Hepatic stellate cell (primary cell): Measurements from ENCODE around the gene RAET1G.
"Not testable (repeated sequence)": the region's sequence is repeated elsewhere in the genome, so short reads cannot be mapped to it uniquely, and the experiment has no call there.

Source experiments
- DNase-seq: peaks from one replicate; pipeline ENCODE4 v3.0.0; 2011; ENCODE audit warnings: low spot score

The RAET1G gene

GRCh38 chr6:149897015-149897697 lies 25.8 kb downstream of the RAET1G start:
- DNase-seq, result peak; percentile 83

DNA sequence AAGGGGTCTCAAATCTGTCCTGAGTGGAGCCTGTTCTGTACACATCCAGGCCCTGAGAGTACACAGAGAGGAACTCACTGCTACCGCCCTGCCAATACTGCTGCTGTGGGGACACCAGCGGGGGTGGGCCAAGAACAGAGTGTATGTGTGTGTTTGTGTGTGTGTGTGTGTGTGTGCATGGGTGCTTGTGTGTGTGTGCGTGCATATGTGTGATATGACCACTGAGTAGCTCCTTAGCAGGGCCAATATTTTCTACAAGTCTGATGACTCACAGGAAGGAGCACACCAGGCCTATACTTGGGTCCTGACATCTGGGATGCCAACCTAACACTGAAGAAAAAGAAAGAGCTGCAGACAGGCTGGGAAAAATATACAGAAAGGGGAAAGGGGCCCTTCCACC lies 26.4 kb downstream of the RAET1G start:
- DNase-seq, result peak; percentile 39

GRCh38 chr6:149895833-149896271 lies 27.1 kb downstream of the RAET1G start:
- DNase-seq, result peak; percentile 44

DNA sequence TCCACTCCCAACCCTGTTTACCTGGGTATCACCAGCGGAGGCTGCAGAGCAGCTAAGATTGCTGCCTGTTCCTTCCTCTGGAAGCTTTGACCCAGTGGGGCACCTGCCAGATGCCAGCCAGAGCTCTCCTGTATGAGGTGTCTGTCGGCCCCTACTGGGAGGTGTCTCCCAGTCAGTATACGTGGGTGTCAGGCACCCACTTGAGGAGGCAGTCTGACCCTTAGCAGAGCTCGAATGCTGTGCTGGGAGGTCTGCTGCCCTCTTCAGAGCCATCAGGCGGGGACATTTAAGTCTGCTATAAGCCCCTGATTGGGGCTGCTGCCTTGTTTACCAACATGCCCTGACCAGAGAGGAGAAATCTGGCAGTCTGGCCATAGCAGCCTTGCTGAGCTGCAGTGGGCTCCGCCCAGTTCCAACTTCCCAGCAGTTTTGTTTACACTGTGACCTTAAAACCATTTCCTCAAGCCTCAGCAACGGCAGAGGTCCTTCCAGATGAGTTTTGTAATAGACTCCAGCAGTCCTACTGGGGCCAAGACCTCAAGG lies 27.8 kb downstream of the RAET1G start:
- DNase-seq, result peak; percentile 56

- not testable (repeated sequence) for DNase-seq
These were observed 31.1 kb downstream of the RAET1G start for GRCh38 chr6:149891864-149892263.

- no peak for DNase-seq
These were observed 31.7 kb downstream of the RAET1G start for GRCh38 chr6:149891259-149891658.

- no peak for DNase-seq
These were observed 32.3 kb downstream of the RAET1G start for GRCh38 chr6:149890629-149891045.

- no peak for DNase-seq
These were observed 33.6 kb downstream of the RAET1G start for GRCh38 chr6:149889326-149889725.

- DNase-seq, result no peak
These were observed 34.3 kb downstream of the RAET1G start for GRCh38 chr6:149888659-149889058.

GRCh38 chr6:149888093-149888492 lies 34.8 kb downstream of the RAET1G start:
- DNase-seq, result no peak

DNA sequence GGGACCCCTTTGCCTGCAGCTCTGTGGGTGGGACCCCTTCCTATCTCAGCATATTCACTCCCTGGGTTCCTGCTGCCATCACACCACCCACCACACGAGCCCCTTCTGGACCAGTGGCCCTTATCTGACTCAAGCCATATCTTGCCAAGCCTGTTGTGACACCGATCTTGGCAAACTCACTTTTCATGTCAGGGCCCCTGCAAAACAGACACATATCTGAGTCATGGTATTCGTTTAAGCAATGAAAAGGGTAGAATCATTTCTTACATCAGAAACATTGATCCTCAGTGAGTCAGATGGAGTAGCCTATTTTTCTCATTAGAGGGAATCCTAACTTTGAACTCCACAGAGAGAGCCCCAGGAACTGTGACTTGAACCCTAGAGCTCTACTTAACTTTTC lies 35.6 kb downstream of the RAET1G start:
- DNase-seq, result no peak

- no peak for DNase-seq
These were observed 37.0 kb downstream of the RAET1G start for GRCh38 chr6:149885888-149886287.

DNA sequence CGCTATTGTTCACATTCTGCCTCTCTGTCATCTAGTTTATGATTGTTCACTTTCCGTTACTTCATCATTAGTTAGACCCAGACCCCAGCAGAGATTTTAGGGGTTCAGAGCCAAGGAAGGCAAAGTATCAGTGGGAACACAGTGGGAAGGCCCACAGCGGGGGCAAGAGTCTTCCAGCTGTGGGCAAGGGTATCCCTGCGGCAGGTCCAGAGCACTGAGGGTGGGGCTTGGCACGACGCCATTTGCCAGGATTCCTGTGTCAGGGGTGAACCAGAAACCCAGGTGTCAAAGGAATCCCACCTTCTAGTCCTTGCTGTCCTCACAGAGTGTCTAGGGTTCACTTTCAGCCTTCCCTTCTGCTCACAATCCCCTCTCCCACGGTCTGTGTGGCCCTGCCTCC lies 38.3 kb downstream of the RAET1G start:
- DNase-seq, result no peak

DNA sequence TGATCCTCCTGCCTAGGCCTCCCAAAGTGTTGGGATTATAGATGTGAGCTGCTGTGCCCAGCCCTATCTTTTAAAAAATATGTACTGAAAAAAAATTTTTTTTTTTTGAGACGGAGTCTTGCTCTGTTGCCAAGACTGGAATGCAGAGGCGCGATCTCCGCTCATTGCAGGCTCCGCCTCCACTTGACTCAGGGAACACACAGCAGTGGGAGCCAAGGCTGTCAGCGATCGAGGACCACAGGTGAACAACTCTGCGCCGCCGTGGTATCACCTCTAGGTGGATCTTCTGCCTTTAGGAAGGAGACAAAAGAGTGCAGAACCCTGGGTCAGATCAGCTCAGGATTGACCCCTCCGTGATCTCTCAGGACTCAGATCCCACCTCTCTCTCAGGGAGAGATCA lies 38.7 kb downstream of the RAET1G start:
- no peak for DNase-seq

DNA sequence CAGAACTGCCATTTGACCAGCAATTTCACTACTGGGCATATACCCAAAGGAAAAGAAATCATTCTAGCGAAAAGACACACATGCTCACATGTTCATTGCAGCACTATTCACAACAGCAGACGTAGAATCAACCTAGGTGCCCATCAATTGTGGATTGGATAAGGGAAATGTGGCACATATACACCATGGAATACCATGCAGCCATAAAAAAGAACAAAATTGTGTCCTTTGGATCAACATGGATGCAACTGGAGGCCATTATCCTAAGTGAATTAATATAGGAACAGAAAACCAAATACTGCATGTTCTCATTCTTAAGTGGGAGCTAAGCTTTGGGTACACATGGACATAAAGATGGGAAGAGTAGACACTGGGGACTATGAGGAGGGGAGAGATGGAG lies 41.1 kb downstream of the RAET1G start:
- no peak for DNase-seq

- DNase-seq, result no peak
These were observed 41.7 kb downstream of the RAET1G start for GRCh38 chr6:149881066-149881766.

GRCh38 chr6:149877659-149878058 lies 45.3 kb downstream of the RAET1G start:
- no peak for DNase-seq

GRCh38 chr6:149876241-149876933 lies 46.5 kb downstream of the RAET1G start:
- DNase-seq, result no peak

- DNase-seq, result no peak
These were observed 50.7 kb downstream of the RAET1G start for GRCh38 chr6:149872233-149872632.

DNA sequence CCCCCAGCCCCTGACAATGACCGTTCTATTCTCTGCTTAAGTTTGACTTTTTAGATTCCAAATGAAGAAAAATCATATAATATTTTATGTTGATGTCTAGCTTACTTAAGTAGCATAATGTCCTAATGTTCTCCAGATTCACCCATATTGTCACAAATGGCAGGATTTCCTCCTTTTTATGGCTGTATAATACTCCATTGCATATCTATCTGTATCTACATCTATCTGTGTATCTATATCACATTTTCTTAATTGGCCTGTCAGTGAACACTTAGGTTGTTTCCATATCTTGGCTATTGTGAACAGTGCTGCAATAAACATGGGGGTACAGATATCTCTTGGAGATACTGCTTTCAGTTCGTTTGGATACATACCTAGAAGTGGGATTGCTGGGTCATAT lies 51.7 kb downstream of the RAET1G start:
- DNase-seq, result no peak

DNA sequence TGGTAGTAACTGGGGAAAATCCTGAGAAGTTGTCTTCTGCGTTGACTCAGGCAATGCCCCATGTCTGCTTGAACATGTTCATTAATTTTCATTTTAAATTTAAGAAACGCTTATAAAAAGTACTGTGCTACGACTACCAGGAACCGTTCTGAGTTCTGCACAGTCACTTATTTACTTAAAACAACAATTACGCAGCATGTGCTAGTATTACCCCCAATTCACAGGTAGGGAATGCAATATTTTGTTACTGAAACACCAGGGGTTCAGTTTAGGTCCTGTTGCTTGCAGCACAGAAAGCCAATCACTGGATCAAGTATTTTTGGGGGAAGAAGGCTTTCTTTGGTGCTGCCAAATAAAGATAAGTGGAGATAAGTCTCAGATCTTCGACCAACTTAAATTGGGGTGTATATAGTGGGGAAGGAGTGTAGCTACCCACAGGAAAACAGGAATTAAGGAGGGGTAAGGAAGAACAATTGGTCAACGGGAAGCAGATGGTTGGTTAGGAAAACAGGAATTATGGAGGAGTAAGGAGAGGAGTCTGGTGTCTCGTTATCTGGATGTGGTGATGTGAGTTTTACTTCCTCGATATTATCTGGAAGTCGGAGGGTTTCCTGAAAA lies 53.5 kb downstream of the RAET1G start:
- no peak for DNase-seq

DNA sequence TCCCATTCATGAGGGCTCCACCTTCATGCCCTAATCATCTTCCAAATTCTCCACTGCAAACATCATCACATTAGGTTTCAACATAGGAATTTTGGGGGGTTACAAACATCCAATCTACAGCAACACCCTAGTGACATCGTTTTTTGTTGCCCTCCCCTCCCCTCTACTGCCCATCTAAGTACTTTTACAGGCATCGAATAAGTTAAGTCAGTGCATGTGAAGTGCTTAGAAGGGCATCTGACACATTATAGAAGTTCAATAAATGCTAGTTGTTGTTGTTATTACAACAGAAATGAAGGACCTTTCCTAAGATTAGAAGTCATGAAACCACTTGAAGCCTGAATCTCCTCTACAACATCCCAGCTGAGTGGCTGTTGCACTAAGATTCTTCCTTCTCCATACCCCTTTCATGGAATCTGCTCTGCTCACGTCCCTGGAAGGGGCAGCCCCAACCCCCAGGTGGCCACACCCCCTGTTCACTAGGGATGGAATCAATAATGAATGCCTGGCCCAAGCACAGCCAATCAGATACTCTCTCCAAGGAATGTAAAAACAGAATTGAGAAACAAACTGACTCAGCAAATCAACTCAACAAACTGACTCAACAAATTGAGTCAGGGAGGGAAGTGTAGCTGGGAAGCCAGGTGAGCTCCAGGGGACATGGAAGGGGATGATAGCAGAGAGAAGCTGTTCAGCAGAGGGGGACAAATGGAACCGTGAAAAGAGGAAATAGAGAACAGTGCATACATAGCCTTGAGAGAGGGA lies 54.9 kb downstream of the RAET1G start:
- no peak for DNase-seq
